CD1c-positive myeloid dendritic cell (primary cell): ENCODE data around the gene PLG.
"Not testable (repeated sequence)": the region's sequence is repeated elsewhere in the genome, so short reads cannot be mapped to it uniquely, and the experiment has no call there.

Source experiments
- DNase-seq: peaks from one replicate; pipeline ENCODE4 v3.0.0-alpha.2; 2016; ENCODE audit errors: extremely low spot score

PLG gene

GRCh38 chr6:160704688-160705087 is 2.6 kb downstream of the PLG start:
- not testable (repeated sequence) for DNase-seq

- not testable (repeated sequence) for DNase-seq
Observed at GRCh38 chr6:160708993-160709392, 6.9 kb downstream of the PLG start.

- no peak for DNase-seq
Observed at GRCh38 chr6:160714731-160715316, 12.8 kb downstream of the PLG start.

GRCh38 chr6:160730911-160731310 is 28.9 kb downstream of the PLG start:
- no peak for DNase-seq

GRCh38 chr6:160733050-160733646 is 31.1 kb downstream of the PLG start:
- DNase-seq = peak; percentile 42

GRCh38 chr6:160734627-160735026 is 32.6 kb downstream of the PLG start:
- no peak for DNase-seq

- DNase-seq = no peak
Observed at GRCh38 chr6:160735523-160735922, 33.5 kb downstream of the PLG start.

- no peak for DNase-seq
Observed at GRCh38 chr6:160737934-160738333, 35.9 kb downstream of the PLG start.

- DNase-seq = no peak
Observed at GRCh38 chr6:160739955-160740354, 37.9 kb downstream of the PLG start.

- not testable (repeated sequence) for DNase-seq
Observed at GRCh38 chr6:160741012-160741411, 39.0 kb downstream of the PLG start.

GRCh38 chr6:160742090-160742489 is 40.0 kb downstream of the PLG start:
- DNase-seq = no peak

- DNase-seq = no peak
Observed at GRCh38 chr6:160750276-160750689, 48.2 kb downstream of the PLG start.

GRCh38 chr6:160753211-160753610 is 51.2 kb downstream of the PLG start:
- DNase-seq = not testable (repeated sequence)

GRCh38 chr6:160755165-160755564 is 53.1 kb downstream of the PLG start:
- no peak for DNase-seq

GRCh38 chr6:160756021-160756420 is 54.0 kb downstream of the PLG start:
- no peak for DNase-seq

GRCh38 chr6:160756871-160757270 is 54.8 kb downstream of the PLG start:
- no peak for DNase-seq

GRCh38 chr6:160764847-160765246 is 62.8 kb downstream of the PLG start:
- DNase-seq = no peak

- DNase-seq = no peak
Observed at GRCh38 chr6:160765412-160765811, 63.4 kb downstream of the PLG start.

- DNase-seq = no peak
Observed at GRCh38 chr6:160766657-160766988, 64.6 kb downstream of the PLG start.

- peak; percentile 5 for DNase-seq
Observed at GRCh38 chr6:160766989-160767646, 65.1 kb downstream of the PLG start.

GRCh38 chr6:160767647-160768019 is 65.6 kb downstream of the PLG start:
- no peak for DNase-seq

- DNase-seq = no peak
Observed at GRCh38 chr6:160768101-160768500, 66.1 kb downstream of the PLG start.

- DNase-seq = no peak
Observed at GRCh38 chr6:160774399-160774798, 72.4 kb downstream of the PLG start.
